Subcutaneous adipose tissue (tissue), 4 donors: ENCODE measurements around the gene IMPG2. TPM values are rescaled to one million over a fixed set of nuclear protein-coding genes. Genes with fewer than 3 reads are reported as not detected.

ENCODE experiments used
- total RNA-seq, 4 donors: library from RNA; depleted of rRNA; stranded (reverse); fragments of >200 nt; gene quantifications; one replicate each; pipeline ENCODE4 v1.1.0, GENCODE V29; 2016
- TF ChIP-seq, protein P1 (sequence below): fragments of 450-650 bp; IDR thresholded peaks from one replicate; pipeline ENCODE4 v1.5.1; 2016; ENCODE audit warnings: low read depth, mild to moderate bottlenecking, control low read depth, antibody characterized with exemption, moderate library complexity

IMPG2 gene
- total RNA-seq, 4 donors from 2014 or later = 0.22 to 0.38 (median 0.33) TPM

DNA sequence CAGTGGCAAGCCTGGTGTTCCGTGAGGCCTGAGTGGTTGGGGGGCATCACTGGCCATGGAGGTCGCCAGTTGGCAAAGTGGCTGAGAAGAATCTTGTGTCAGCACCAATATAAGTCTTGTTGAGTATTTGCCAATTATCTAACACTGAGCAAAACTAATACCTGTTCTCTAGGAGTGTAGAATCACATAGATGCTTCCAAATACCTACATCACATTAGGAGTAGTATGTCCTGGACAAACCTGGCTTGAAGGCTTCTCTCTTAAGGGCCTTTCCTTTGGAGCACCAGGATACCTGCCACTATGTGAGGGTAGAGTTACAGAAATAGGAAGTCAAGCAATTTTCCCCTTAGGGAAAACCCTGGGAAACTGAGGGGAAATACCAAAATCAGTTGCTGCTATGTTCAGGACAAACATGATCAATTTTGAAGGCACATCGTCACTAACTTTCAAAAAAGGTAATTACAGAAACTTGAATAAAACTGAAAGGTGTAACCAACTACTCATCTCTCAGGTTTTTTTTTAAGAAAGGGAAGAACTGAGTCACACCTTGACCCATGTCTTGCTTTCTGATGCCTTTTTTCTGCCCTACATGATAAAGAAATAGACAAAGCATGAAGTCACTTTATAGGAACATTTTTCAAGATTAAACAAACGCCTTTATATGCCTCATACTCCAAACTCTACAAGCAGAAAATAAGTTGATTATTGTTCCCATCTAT lies 100.4 kb downstream of the IMPG2 start:
- TF ChIP-seq, protein P1, sequence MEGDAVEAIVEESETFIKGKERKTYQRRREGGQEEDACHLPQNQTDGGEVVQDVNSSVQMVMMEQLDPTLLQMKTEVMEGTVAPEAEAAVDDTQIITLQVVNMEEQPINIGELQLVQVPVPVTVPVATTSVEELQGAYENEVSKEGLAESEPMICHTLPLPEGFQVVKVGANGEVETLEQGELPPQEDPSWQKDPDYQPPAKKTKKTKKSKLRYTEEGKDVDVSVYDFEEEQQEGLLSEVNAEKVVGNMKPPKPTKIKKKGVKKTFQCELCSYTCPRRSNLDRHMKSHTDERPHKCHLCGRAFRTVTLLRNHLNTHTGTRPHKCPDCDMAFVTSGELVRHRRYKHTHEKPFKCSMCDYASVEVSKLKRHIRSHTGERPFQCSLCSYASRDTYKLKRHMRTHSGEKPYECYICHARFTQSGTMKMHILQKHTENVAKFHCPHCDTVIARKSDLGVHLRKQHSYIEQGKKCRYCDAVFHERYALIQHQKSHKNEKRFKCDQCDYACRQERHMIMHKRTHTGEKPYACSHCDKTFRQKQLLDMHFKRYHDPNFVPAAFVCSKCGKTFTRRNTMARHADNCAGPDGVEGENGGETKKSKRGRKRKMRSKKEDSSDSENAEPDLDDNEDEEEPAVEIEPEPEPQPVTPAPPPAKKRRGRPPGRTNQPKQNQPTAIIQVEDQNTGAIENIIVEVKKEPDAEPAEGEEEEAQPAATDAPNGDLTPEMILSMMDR = no peak

DNA sequence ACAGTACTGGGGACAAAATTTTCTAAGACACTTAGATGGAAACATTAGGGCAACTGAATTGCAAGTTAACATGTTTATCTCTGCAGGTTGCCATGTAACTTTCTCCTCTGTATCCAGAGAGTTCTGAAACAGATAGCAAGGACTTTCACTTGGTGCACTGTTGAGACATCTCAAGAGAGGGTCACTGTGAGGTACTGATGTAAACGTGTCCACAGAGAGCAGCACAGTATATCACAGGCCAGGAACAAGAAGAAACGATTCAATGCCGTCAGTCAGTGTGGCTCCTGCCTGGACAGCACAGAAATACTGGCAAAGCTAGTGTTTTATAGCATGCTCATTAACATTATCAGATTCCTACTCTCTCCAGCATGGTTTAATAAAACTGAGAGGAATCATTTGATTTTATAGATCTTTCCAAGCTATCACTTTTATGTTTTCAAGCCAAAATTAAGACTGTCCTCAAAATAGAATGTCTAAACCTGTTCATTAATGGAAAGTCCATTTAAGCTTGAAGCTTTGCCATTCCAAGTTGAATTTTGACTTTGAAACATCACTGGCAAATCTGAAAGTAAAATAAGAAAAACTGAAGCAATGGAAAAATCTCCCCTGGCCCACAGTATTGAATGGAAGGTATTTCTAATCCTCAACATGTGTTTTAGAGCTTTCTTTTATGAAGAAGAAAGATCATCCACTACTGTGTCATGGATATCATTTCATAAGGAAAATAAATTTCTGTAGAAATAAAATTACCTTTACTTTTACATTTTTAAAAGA lies 102.7 kb downstream of the IMPG2 start:
- TF ChIP-seq, protein P1 = no peak

DNA sequence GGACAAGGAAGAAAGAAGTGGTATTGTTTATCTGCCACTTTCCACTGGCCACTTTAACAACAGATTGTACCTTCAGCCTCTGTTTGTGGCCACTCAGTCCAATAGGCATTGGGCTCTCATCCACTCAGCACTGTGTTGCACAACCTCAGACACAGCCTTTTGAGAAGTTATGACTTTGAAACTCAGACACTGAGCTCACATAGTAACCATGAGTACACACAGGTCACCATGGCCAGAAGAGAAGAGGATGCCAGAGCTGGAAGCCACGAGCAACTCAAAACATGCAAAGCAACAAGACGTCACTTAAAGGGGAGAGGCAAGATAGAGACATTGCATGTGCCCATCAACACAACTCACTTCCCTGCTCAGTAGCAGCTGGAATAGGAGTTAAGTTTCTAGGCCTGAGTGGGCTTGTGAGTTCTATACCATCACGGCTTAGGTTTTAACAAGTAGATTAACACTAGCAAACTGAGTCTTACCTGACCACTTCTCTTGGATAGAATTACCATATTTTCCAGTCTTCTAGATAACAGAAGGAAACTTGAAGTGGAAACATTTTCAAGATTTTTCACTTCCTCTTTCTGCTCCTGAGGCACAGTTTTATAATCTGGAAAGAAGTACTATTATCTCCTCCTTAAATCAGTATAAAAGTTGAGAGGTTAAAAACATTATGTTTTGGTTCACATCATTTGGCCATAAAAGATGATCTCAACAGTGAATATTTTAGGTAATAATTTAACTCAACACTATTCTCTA lies 103.5 kb downstream of the IMPG2 start:
- TF ChIP-seq, protein P1 = no peak

DNA sequence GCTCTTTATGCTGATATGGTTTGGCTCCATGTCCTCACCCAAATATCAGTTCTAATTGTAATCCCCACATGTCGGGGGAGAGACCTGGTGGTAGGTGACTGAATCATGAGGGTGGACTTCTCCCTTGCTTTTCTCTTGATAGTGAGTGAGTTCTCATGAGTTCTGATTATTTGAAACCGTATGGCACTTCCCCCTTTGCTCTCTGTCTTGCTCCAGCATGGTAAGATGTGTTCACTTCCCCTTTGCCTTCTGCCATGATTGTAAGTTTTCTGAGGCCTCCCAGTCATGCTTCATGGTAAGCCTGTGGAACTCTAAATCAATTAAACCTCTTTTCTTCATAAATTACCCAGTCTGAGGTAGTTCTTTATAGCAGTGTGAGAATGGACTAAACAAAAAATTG lies 107.6 kb downstream of the IMPG2 start:
- TF ChIP-seq, protein P1 = no peak

DNA sequence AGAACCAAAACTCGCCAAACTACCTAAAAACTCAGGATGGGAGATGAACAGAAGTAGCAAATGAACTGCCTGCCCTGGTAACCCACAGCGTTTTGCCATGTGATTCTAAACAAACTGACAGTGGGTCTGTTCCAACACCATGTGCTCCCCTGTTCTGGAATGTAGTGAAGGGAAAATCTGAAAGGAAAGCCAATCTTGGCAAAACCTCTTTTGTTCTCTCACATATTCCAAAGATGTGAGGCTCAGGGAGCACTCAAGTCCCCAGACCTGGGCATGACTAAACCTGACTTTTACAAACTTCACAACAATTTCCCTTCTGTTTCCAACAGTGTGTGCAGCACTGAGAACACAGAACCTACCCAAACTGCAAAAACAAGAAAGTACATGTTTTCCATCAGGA lies 116.1 kb downstream of the IMPG2 start:
- TF ChIP-seq, protein P1 = no peak

DNA sequence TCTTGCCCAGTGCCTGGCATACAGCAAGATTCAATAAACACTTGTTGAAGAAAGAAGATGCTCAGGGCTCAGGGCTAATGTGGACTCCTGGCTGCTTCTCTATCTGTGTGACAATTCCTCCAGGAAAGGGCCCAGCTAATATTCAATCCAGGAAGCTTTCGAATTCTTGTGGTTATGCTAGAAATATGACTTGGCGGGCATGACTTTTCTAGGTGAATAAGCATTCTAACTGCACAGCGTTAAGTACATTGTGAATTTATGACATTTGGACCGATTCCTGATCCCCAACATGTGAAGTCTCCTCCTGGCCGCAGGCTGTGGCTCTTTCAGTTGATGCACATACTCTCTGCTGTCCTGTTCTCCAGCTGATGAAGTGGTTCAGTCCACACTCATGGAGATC lies 117.0 kb downstream of the IMPG2 start:
- TF ChIP-seq, protein P1 = no peak

DNA sequence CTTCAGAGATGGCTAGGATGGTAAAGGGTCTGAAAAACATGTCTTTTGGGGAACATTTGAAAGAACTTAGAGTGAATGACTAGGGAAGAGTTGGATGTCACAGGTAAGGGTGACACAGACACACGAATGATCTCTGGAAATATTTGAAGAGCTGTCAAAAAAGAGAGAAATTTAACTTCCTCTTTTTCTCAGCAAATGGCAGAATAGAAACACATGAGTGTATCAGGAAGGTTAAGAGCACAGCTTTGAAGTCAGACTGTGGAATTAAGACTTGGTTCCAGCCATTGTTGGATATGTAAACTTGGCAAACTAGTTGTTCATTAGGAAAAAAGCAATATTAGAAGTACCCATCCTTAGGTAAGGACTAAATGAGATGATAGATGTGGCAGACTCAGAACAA lies 117.7 kb downstream of the IMPG2 start:
- TF ChIP-seq, protein P1 = no peak
